ENCODE measurements around the gene RAB8A. TPM values are rescaled to one million over a fixed set of nuclear protein-coding genes. Genes with fewer than 3 reads are reported as not detected.

RAB8A gene
- total RNA-seq, 1 experiment from 2014 or later = 74.0 TPM

DNA sequence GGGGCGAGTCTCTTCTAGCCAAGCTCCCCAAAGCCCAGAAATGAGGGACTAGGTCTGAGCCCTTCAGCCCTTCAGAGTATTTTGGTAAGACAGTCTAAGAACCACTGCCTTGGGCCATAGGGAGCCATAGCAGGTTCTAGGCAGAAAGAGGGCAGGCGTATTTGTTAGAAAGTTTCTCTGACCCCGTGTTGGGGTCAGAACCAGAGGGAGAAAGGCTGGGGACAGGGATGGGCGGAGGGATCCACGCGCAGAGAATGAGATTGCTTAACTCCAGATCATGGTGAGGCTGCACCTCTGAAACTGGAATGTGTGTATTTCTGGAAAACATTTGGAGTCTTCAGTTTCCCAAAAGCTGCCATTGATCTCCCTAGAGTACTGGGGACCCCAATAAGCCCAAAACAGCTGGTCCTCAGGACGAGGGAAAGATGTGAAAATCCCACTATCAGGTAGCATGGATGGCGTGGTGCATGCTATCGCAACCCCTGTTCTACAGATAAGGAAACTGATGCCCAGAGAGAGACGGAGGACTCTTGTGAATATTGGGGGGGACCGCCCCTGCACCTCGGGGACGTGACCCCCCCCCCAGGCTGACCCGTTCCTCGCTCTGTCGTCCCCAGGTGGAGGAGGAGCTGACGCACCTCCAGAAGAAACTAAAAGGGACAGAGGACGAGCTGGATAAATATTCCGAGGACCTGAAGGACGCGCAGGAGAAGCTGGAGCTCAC, 36.1 kb upstream of the RAB8A start:
- DNase-seq (ENCODE audit: low spot score) (no peak), ATAC-seq (no peak)
- ChIA-PET CTCF (interaction anchor here (0.6 to 8.9 kb wide), 8 partner anchors 9 to 282 kb away, joined by 3 to 100 read pairs (median 8); no protein-coding TSS in a partner anchor), POLR2A (interaction anchor here (0.7 to 2.5 kb wide), 14 partner anchors 9 to 1038 kb away, joined by 3 to 17 read pairs (median 4); partner anchors contain the start of genes FAM32A and RAB8A)
- Mint-ChIP-seq H3K4me1 (peaks cover 52% of the 10 kb centered on the region), H3K27me3 (ENCODE audit: low read depth) (no peaks in the 10 kb centered on the region), H3K36me3 (peaks cover 5% of the 10 kb centered on the region; the same call in 1 of the 2 replicates), H3K27ac (peak overlapping the region; percentile 95), H3K4me3 (peak overlapping the region; percentile 85), H3K9me3 (no peaks in the 10 kb centered on the region)
- TF ChIP-seq TEAD4 (CRISPR knock-in tag; IDR thresholded peaks at IDR 0.05) (no peak), ESRRA (CRISPR knock-in tag; IDR thresholded peaks at IDR 0.05; ENCODE audit: borderline replicate concordance) (no peak), SMAD3 (CRISPR knock-in tag; IDR thresholded peaks at IDR 0.05; ENCODE audit: borderline replicate concordance) (no peak), TP53 (CRISPR knock-in tag; IDR thresholded peaks at IDR 0.05) (no peak), ZNF263 (CRISPR knock-in tag; IDR thresholded peaks at IDR 0.05; ENCODE audit: low read depth) (no peak), RELA (CRISPR knock-in tag; IDR thresholded peaks at IDR 0.05; ENCODE audit: borderline replicate concordance) (no peak), ZNF138 (CRISPR knock-in tag; conservative IDR thresholded peaks at IDR 0.05) (no peak), RORB (CRISPR knock-in tag; IDR thresholded peaks at IDR 0.05) (no peak), SOX15 (CRISPR knock-in tag; IDR thresholded peaks at IDR 0.05) (no peak), FOXK1 (CRISPR knock-in tag; IDR thresholded peaks at IDR 0.05) (no peak), NFYB (CRISPR knock-in tag; conservative IDR thresholded peaks at IDR 0.05; ENCODE audit: low read depth) (no peak), GTF2I (CRISPR knock-in tag; conservative IDR thresholded peaks at IDR 0.05) (peak; percentile 84), NFATC4 (CRISPR knock-in tag; IDR thresholded peaks at IDR 0.05) (0 out of 2 replicates have a peak, but pooled peaks have one; percentile 11), CREM (CRISPR knock-in tag; IDR thresholded peaks at IDR 0.05) (no peak), ZNF423 (CRISPR knock-in tag; IDR thresholded peaks at IDR 0.05) (no peak), TEAD1 (CRISPR knock-in tag; IDR thresholded peaks at IDR 0.05) (no peak), PRRX2 (CRISPR knock-in tag; IDR thresholded peaks at IDR 0.05) (no peak), ZNF396 (CRISPR knock-in tag; IDR thresholded peaks at IDR 0.05; ENCODE audit: borderline replicate concordance) (no peak), IRF2 (CRISPR knock-in tag; IDR thresholded peaks at IDR 0.05; ENCODE audit: borderline replicate concordance, low read depth) (no peak), ZNF317 (CRISPR knock-in tag; IDR thresholded peaks at IDR 0.05; ENCODE audit: borderline replicate concordance, low read depth) (no peak)
- TF ChIP-seq, protein P1, sequence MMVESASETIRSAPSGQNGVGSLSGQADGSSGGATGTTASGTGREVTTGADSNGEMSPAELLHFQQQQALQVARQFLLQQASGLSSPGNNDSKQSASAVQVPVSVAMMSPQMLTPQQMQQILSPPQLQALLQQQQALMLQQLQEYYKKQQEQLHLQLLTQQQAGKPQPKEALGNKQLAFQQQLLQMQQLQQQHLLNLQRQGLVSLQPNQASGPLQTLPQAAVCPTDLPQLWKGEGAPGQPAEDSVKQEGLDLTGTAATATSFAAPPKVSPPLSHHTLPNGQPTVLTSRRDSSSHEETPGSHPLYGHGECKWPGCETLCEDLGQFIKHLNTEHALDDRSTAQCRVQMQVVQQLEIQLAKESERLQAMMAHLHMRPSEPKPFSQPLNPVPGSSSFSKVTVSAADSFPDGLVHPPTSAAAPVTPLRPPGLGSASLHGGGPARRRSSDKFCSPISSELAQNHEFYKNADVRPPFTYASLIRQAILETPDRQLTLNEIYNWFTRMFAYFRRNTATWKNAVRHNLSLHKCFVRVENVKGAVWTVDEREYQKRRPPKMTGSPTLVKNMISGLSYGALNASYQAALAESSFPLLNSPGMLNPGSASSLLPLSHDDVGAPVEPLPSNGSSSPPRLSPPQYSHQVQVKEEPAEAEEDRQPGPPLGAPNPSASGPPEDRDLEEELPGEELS (CRISPR knock-in tag; IDR thresholded peaks at IDR 0.05) = no peak
- TF ChIP-seq, protein P2, sequence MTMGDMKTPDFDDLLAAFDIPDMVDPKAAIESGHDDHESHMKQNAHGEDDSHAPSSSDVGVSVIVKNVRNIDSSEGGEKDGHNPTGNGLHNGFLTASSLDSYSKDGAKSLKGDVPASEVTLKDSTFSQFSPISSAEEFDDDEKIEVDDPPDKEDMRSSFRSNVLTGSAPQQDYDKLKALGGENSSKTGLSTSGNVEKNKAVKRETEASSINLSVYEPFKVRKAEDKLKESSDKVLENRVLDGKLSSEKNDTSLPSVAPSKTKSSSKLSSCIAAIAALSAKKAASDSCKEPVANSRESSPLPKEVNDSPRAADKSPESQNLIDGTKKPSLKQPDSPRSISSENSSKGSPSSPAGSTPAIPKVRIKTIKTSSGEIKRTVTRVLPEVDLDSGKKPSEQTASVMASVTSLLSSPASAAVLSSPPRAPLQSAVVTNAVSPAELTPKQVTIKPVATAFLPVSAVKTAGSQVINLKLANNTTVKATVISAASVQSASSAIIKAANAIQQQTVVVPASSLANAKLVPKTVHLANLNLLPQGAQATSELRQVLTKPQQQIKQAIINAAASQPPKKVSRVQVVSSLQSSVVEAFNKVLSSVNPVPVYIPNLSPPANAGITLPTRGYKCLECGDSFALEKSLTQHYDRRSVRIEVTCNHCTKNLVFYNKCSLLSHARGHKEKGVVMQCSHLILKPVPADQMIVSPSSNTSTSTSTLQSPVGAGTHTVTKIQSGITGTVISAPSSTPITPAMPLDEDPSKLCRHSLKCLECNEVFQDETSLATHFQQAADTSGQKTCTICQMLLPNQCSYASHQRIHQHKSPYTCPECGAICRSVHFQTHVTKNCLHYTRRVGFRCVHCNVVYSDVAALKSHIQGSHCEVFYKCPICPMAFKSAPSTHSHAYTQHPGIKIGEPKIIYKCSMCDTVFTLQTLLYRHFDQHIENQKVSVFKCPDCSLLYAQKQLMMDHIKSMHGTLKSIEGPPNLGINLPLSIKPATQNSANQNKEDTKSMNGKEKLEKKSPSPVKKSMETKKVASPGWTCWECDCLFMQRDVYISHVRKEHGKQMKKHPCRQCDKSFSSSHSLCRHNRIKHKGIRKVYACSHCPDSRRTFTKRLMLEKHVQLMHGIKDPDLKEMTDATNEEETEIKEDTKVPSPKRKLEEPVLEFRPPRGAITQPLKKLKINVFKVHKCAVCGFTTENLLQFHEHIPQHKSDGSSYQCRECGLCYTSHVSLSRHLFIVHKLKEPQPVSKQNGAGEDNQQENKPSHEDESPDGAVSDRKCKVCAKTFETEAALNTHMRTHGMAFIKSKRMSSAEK (CRISPR knock-in tag; IDR thresholded peaks at IDR 0.05; ENCODE audit: borderline replicate concordance) = no peak
- TF ChIP-seq, protein P3, sequence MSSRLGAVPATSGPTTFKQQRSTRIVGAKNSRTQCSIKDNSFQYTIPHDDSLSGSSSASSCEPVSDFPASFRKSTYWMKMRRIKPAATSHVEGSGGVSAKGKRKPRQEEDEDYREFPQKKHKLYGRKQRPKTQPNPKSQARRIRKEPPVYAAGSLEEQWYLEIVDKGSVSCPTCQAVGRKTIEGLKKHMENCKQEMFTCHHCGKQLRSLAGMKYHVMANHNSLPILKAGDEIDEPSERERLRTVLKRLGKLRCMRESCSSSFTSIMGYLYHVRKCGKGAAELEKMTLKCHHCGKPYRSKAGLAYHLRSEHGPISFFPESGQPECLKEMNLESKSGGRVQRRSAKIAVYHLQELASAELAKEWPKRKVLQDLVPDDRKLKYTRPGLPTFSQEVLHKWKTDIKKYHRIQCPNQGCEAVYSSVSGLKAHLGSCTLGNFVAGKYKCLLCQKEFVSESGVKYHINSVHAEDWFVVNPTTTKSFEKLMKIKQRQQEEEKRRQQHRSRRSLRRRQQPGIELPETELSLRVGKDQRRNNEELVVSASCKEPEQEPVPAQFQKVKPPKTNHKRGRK (CRISPR knock-in tag; IDR thresholded peaks at IDR 0.05; ENCODE audit: borderline replicate concordance) = no peak
- TF ChIP-seq, protein P4, sequence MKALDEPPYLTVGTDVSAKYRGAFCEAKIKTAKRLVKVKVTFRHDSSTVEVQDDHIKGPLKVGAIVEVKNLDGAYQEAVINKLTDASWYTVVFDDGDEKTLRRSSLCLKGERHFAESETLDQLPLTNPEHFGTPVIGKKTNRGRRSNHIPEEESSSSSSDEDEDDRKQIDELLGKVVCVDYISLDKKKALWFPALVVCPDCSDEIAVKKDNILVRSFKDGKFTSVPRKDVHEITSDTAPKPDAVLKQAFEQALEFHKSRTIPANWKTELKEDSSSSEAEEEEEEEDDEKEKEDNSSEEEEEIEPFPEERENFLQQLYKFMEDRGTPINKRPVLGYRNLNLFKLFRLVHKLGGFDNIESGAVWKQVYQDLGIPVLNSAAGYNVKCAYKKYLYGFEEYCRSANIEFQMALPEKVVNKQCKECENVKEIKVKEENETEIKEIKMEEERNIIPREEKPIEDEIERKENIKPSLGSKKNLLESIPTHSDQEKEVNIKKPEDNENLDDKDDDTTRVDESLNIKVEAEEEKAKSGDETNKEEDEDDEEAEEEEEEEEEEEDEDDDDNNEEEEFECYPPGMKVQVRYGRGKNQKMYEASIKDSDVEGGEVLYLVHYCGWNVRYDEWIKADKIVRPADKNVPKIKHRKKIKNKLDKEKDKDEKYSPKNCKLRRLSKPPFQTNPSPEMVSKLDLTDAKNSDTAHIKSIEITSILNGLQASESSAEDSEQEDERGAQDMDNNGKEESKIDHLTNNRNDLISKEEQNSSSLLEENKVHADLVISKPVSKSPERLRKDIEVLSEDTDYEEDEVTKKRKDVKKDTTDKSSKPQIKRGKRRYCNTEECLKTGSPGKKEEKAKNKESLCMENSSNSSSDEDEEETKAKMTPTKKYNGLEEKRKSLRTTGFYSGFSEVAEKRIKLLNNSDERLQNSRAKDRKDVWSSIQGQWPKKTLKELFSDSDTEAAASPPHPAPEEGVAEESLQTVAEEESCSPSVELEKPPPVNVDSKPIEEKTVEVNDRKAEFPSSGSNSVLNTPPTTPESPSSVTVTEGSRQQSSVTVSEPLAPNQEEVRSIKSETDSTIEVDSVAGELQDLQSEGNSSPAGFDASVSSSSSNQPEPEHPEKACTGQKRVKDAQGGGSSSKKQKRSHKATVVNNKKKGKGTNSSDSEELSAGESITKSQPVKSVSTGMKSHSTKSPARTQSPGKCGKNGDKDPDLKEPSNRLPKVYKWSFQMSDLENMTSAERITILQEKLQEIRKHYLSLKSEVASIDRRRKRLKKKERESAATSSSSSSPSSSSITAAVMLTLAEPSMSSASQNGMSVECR (CRISPR knock-in tag; IDR thresholded peaks at IDR 0.05; ENCODE audit: borderline replicate concordance) = 0 out of 2 replicates have a peak, but pooled peaks have one; percentile 19
- TF ChIP-seq, protein P5, sequence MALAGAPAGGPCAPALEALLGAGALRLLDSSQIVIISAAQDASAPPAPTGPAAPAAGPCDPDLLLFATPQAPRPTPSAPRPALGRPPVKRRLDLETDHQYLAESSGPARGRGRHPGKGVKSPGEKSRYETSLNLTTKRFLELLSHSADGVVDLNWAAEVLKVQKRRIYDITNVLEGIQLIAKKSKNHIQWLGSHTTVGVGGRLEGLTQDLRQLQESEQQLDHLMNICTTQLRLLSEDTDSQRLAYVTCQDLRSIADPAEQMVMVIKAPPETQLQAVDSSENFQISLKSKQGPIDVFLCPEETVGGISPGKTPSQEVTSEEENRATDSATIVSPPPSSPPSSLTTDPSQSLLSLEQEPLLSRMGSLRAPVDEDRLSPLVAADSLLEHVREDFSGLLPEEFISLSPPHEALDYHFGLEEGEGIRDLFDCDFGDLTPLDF (CRISPR knock-in tag; IDR thresholded peaks at IDR 0.05) = no peak

All from WTC11 (cell line).